ENCODE results near the gene SNX32. TPM values are rescaled to one million over a fixed set of nuclear protein-coding genes. Genes with fewer than 3 reads are reported as not detected.

SNX32 gene
- total RNA-seq, 1 experiment from 2014 or later: not detected

DNA sequence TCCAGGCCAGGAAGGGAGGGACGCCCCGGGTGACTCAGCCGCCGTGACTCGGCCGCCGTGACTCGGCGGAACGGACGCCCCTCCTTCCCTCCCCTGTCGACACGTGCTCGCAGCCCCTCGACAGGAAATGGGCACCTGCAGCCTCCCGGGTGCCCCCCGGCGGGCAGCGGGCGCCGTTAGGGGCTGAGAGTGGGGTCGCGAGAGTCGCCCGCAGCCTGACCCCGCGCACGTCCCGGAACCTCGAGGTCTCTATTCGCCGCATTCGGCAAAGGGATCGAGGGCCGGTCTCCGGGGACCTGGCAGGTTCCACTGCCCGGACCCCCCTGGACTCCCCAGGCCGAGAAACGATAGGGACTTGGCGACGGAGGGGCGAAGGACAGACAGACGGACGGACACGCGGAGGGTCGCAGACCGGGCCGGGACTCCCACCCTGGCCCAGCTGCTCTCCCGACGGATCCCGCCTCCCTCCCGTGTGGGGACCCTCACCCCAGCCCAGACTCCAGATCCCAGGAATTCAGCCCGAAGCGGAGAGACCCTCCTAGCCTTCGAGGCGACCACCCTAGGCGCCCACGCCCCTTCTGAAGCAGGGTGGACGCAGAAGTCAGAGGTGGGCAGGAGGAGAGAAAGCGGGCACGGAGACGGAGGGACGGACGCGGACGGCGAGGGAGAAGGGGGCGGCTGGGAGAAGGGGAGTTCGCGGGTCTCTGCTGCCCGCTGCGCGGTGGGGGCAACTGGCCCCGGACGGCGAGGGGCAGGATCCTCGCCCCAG, 65.8 kb downstream of the SNX32 start:
- TF ChIP-seq SP1 (IDR thresholded peaks at IDR 0.05; ENCODE audit: low read depth): no peak
- no peak for TF ChIP-seq SIN3A (IDR thresholded peaks at IDR 0.05; ENCODE audit: low read depth)
- TF ChIP-seq ZFX (IDR thresholded peaks at IDR 0.05): peak; percentile 7; the same call in 1 of the 2 replicates
- peaks cover 7 to 40% of the 10 kb centered on the region in 2 experiments; a peak in 3 of 4 replicates for H3K36me3 ChIP-seq (ENCODE audit: control insufficient read depth in 1 of 2, insufficient read depth in 2 of 2, low read length in 2 of 2)
- no peaks in the 10 kb centered on the region for H3K9me3 ChIP-seq (ENCODE audit: control insufficient read depth in 1 of 2, insufficient read depth in 1 of 2, low read depth in 1 of 2, low read length in 2 of 2)
- peak overlapping the region; percentile 99 for H3K9ac ChIP-seq (ENCODE audit: low read length)
- peaks cover 51 to 80% of the 10 kb centered on the region in 2 experiments for H3K4me1 ChIP-seq (ENCODE audit: control insufficient read depth in 1 of 2, insufficient read depth in 2 of 2, low read length in 2 of 2)
- BruUV-seq (replicated peaks): no TSS peak
- H3K9me2 ChIP-seq (ENCODE audit: insufficient read depth): no peaks in the 10 kb centered on the region
- no peak overlapping the region for H2AFZ ChIP-seq (ENCODE audit: low read depth, low read length, poor library complexity, severe bottlenecking)
- H3K27ac ChIP-seq (ENCODE audit: low read depth, low read length): peak overlapping the region; percentile 99
- peaks cover 64% of the 10 kb centered on the region for H3K79me2 ChIP-seq (ENCODE audit: insufficient read depth, low read length)
- H3K4me3 ChIP-seq (replicated peaks in 1 of 2; ENCODE audit: low read depth in 1 of 2, low read length in 2 of 2): peak overlapping the region; percentile 90 to 98
- ChIA-PET POLR2A (interaction anchor here (1.3 to 10.9 kb wide), 5 partner anchors 9 to 18 kb away, joined by 5 to 124 read pairs (median 30); partner anchors contain the start of genes CCDC85B and FIBP), CTCF (interaction anchor here (1.2 to 1.6 kb wide), 2 partner anchors 8 to 40 kb away, joined by 4 to 5 read pairs; no protein-coding TSS in a partner anchor), RAD21 (ENCODE audit: low non-redundant PET in 1 of 2, low total read pairs in 2 of 2, uncharacterized antibody in 2 of 2, unreplicated experiment in 2 of 2) (no interaction called here)
- no peaks in the 10 kb centered on the region for H3K27me3 ChIP-seq (ENCODE audit: insufficient read depth, low read length)
- ATAC-seq (peak; percentile 4), DNase-seq (ENCODE audit: low read depth, low spot score) (no peak)
- peaks cover 25% of the 10 kb centered on the region; the same call in 1 of the 2 replicates for H4K20me1 ChIP-seq (ENCODE audit: insufficient read depth)
- intact Hi-C loops (cut with micrococcal nuclease): loop anchor here (1.0 kb wide), 1 partner anchor 17 kb away; no protein-coding TSS in a partner anchor
- peak overlapping the region; percentile 71 for H3K4me2 ChIP-seq (ENCODE audit: low read length)

DNA sequence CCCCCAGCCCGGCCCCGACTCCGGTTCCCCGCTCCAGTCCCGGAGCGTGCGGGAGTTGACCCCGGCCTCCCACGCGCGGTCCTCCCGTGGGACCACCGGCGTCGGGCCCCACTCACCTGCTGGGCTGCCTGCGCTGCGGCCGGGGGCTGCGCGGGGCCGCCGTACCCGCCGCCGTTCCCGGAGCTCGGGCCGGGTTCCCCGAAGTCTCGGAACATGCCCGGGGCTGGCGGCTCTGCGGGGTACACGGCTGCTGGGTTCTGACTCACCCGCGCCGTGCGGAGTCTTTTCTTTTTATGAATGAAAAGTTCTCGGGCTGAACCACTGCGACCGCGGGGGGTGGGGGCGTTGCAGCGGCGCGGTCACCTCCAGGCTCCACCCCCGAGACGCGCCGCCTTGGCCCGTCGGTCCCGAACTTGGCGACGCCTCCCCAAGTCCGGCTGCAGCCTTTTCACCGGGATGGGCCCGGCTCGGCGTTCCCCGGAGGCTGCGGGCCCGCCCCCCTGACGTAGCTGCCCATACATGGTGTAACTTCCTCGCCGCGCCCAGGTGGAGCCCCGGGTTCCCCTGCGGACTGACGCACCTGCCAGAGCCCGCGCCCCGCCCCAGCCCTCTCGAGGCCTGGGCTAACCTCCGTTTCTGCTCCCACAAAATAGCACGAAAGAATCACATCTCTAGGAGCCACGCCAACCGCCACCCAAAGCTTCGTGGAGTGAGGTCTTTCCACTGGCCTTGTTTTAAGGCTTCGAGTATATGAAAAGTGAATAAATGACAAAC, 66.5 kb downstream of the SNX32 start, which contains the start of gene FOSL1:
Gene FOSL1, minus strand, starts transcription at position 264 of the 774 bp plus-strand sequence. Its CDS starts 49 bp downstream, at position 215.
- peak; percentile 97 for DNase-seq (ENCODE audit: low read depth, low spot score)
- POLR2A ChIA-PET: interaction anchor here (1.2 to 10.9 kb wide), 5 partner anchors 10 to 41 kb away, joined by 6 to 124 read pairs (median 30); partner anchors contain the start of genes CCDC85B, FIBP and MUS81
- peaks cover 23% of the 10 kb centered on the region; the same call in 1 of the 2 replicates for H4K20me1 ChIP-seq (ENCODE audit: insufficient read depth)
- H3K27ac ChIP-seq (ENCODE audit: low read depth, low read length): peak within 1 kb of the TSS; percentile 99
- H3K27me3 ChIP-seq (ENCODE audit: insufficient read depth, low read length): no peaks in the 10 kb centered on the region
- H3K4me1 ChIP-seq (ENCODE audit: control insufficient read depth in 1 of 2, insufficient read depth in 2 of 2, low read length in 2 of 2): peaks cover 51 to 85% of the 10 kb centered on the region in 2 experiments
- BruUV-seq (replicated peaks): no TSS peak
- peak within 1 kb of the TSS; percentile 90 to 98 for H3K4me3 ChIP-seq (replicated peaks in 1 of 2; ENCODE audit: low read depth in 1 of 2, low read length in 2 of 2)
- CTCF ChIA-PET: interaction anchor here (0.9 to 1.2 kb wide), 4 partner anchors 9 to 16 kb away, joined by 5 to 6 read pairs (median 6); partner anchors contain the start of genes CCDC85B and FIBP
- intact Hi-C loops (cut with micrococcal nuclease): loop anchor here (1.0 kb wide), 1 partner anchor 16 kb away; no protein-coding TSS in a partner anchor
- RAD21 ChIA-PET (ENCODE audit: low non-redundant PET in 1 of 2, low total read pairs in 2 of 2, uncharacterized antibody in 2 of 2, unreplicated experiment in 2 of 2): no interaction called here
- H3K9me3 ChIP-seq (ENCODE audit: control insufficient read depth in 1 of 2, insufficient read depth in 1 of 2, low read depth in 1 of 2, low read length in 2 of 2): no peaks in the 10 kb centered on the region
- peaks cover 6 to 38% of the 10 kb centered on the region in 2 experiments; a peak in 3 of 4 replicates for H3K36me3 ChIP-seq (ENCODE audit: control insufficient read depth in 1 of 2, insufficient read depth in 2 of 2, low read length in 2 of 2)
- ATAC-seq: peak; percentile 79
- peak within 1 kb of the TSS; percentile 99 for H3K9ac ChIP-seq (ENCODE audit: low read length)
- no peak within 1 kb of the TSS for H2AFZ ChIP-seq (ENCODE audit: low read depth, low read length, poor library complexity, severe bottlenecking)
- no peaks in the 10 kb centered on the region for H3K9me2 ChIP-seq (ENCODE audit: insufficient read depth)
- H3K4me2 ChIP-seq (ENCODE audit: low read length): peak within 1 kb of the TSS; percentile 71
- peaks cover 57% of the 10 kb centered on the region for H3K79me2 ChIP-seq (ENCODE audit: insufficient read depth, low read length)
- TF ChIP-seq SIN3A (IDR thresholded peaks at IDR 0.05; ENCODE audit: low read depth) (no peak), SP1 (IDR thresholded peaks at IDR 0.05; ENCODE audit: low read depth) (no peak), TCF7L2 (IDR thresholded peaks at IDR 0.05; ENCODE audit: borderline replicate concordance, extremely low read depth, insufficient read depth, insufficient read length) (peak; percentile 50), CBX3 (IDR thresholded peaks at IDR 0.05; ENCODE audit: low read depth) (no peak), JUND (IDR thresholded peaks at IDR 0.05) (no peak), ZFX (IDR thresholded peaks at IDR 0.05) (peak; percentile 39; the same call in 1 of the 2 replicates), POLR2A (IDR thresholded peaks at IDR 0.05; ENCODE audit: borderline replicate concordance, extremely low read depth, insufficient read depth, insufficient read length) (peak; percentile 97), SRF (IDR thresholded peaks at IDR 0.05; ENCODE audit: low read depth) (no peak), ELF1 (IDR thresholded peaks at IDR 0.05; ENCODE audit: borderline replicate concordance, low read depth) (no peak), POLR2AphosphoS5 (IDR thresholded peaks at IDR 0.05; ENCODE audit: low read depth, low read length) (peak; percentile 99)
- TF ChIP-seq, protein P1, sequence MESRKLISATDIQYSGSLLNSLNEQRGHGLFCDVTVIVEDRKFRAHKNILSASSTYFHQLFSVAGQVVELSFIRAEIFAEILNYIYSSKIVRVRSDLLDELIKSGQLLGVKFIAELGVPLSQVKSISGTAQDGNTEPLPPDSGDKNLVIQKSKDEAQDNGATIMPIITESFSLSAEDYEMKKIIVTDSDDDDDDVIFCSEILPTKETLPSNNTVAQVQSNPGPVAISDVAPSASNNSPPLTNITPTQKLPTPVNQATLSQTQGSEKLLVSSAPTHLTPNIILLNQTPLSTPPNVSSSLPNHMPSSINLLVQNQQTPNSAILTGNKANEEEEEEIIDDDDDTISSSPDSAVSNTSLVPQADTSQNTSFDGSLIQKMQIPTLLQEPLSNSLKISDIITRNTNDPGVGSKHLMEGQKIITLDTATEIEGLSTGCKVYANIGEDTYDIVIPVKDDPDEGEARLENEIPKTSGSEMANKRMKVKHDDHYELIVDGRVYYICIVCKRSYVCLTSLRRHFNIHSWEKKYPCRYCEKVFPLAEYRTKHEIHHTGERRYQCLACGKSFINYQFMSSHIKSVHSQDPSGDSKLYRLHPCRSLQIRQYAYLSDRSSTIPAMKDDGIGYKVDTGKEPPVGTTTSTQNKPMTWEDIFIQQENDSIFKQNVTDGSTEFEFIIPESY (IDR thresholded peaks at IDR 0.05; ENCODE audit: extremely low read depth, insufficient replicate concordance, low read length): peak; percentile 36

Data from HCT116 (cell line).